IMR-90 (cell line): Measurements from ENCODE around the gene AHNAK2.

Experiments used
- CEBPB ChIP-seq: IDR thresholded peaks from 2 replicates; pipeline ENCODE4 v1.6.1; 2012; ENCODE audit warnings: low read depth, low read length, improper control_type of control experiment
- CHD1 ChIP-seq: IDR thresholded peaks from 2 replicates; pipeline ENCODE4 v1.6.1; 2012; ENCODE audit warnings: low read depth, low read length, improper control_type of control experiment
- FOS ChIP-seq: fragments of 150-350 bp; IDR thresholded peaks from 2 replicates; pipeline ENCODE4 v1.6.1; 2016; ENCODE audit warnings: low read depth, low read length
- MAZ ChIP-seq: IDR thresholded peaks from 2 replicates; pipeline ENCODE4 v1.6.1; 2012; ENCODE audit warnings: low read depth, mild to moderate bottlenecking, low read length, improper control_type of control experiment, moderate library complexity, borderline replicate concordance
- MXI1 ChIP-seq: IDR thresholded peaks from 2 replicates; pipeline ENCODE4 v1.6.1; 2012; ENCODE audit warnings: low read depth, mild to moderate bottlenecking, low read length, moderate library complexity, borderline replicate concordance
- POLR2A ChIP-seq: IDR thresholded peaks from 2 replicates; pipeline ENCODE4 v1.6.1; 2012; ENCODE audit warnings: mild to moderate bottlenecking, low read depth, low read length
- RCOR1 ChIP-seq: IDR thresholded peaks from 2 replicates; pipeline ENCODE4 v1.6.1; 2012; ENCODE audit warnings: mild to moderate bottlenecking, low read length, improper control_type of control experiment; ENCODE audit not compliant: insufficient replicate concordance
- SMC3 ChIP-seq: fragments of 150-350 bp; IDR thresholded peaks from 2 replicates; pipeline ENCODE4 v1.6.1; 2016; ENCODE audit warnings: low read depth, mild to moderate bottlenecking, antibody characterized with exemption, low read length, moderate library complexity
- TF ChIP-seq, protein P1 (sequence below): conservative IDR thresholded peaks from 2 replicates; pipeline ENCODE4 v1.5.1; 2012; ENCODE audit warnings: mild to moderate bottlenecking, low read depth, low read length, improper control_type of control experiment

DNA sequence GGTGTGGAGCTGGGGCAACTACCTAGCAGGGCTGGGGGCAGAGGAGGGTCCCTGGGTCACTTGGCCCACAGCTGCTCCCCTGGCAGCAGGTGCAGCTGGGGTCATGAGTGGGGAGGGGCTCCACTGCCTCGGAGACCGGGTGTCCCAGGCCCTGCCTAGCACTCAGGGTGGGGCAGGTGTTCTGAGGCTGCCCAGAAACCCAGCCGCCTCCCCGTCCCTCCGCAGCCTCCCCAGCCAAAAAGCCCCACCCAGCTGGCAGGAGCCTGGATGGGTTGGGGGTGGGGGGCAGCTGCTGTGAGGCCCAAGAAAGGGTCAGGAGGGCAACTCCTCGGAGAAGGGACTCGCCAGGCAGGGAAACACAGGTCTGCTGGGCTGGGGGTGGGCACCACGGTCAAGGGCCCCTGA, 11.2 kb downstream of the AHNAK2 start:
- TF ChIP-seq MAZ (no peak), FOS (no peak), POLR2A (no peak), MXI1 (no peak), CEBPB (no peak), RCOR1 (no peak), SMC3 (no peak), CHD1 (no peak)
- TF ChIP-seq, protein P1, sequence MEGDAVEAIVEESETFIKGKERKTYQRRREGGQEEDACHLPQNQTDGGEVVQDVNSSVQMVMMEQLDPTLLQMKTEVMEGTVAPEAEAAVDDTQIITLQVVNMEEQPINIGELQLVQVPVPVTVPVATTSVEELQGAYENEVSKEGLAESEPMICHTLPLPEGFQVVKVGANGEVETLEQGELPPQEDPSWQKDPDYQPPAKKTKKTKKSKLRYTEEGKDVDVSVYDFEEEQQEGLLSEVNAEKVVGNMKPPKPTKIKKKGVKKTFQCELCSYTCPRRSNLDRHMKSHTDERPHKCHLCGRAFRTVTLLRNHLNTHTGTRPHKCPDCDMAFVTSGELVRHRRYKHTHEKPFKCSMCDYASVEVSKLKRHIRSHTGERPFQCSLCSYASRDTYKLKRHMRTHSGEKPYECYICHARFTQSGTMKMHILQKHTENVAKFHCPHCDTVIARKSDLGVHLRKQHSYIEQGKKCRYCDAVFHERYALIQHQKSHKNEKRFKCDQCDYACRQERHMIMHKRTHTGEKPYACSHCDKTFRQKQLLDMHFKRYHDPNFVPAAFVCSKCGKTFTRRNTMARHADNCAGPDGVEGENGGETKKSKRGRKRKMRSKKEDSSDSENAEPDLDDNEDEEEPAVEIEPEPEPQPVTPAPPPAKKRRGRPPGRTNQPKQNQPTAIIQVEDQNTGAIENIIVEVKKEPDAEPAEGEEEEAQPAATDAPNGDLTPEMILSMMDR: no peak
